ENCODE data around the gene TRIM63. TPM values are rescaled to one million over a fixed set of nuclear protein-coding genes. Genes with fewer than 3 reads are reported as not detected.

The TRIM63 gene
- total RNA-seq, 3 donors from 2014 or later (not counting 1 experiment from before 2014, with no cell fraction given): not detected

GRCh38 chr1:26111530-26112406, 44.3 kb upstream of the TRIM63 start, which contains the start of gene PDIK1L:
PDIK1L (plus strand) TSS chr1:26111824; CDS start chr1:26114309, 2,485 bp downstream.
- Histone ChIP-seq H3K36me3 (ENCODE audit: control insufficient read depth, insufficient read depth, low read length) (peaks cover 10% of the 10 kb centered on the region), H3K9me3 (ENCODE audit: control insufficient read depth, insufficient read depth, low read length) (no peaks in the 10 kb centered on the region), H3K4me3 (ENCODE audit: low read length) (peak within 1 kb of the TSS; percentile 99), H3K27me3 (ENCODE audit: control insufficient read depth, insufficient read depth, low read length) (no peaks in the 10 kb centered on the region), H3K4me1 (ENCODE audit: control insufficient read depth, insufficient read depth, low read length) (peaks cover 13% of the 10 kb centered on the region), H3K27ac (ENCODE audit: low read length) (peak within 1 kb of the TSS; percentile 66)
- Mint-ChIP-seq H3K4me1 (peaks cover 13 to 14% of the 10 kb centered on the region in 2 donors), H3K27me3 (ENCODE audit: low read depth in 2 of 2) (no peaks in the 10 kb centered on the region), H3K9me3 (no peaks in the 10 kb centered on the region), H3K4me3 (peak within 1 kb of the TSS; percentile 91), H3K27ac (peak within 1 kb of the TSS; percentile 62 to 84), H3K36me3 (no peaks in the 10 kb centered on the region)
- DNase-seq (peak; percentile 91 to 98), ATAC-seq (peak; percentile 85 to 96 (median 88))
- no peak for TF ChIP-seq CTCF (IDR thresholded peaks at IDR 0.05)
- intact Hi-C loops (cut with micrococcal nuclease): loop anchor here (1.0 to 10.0 kb wide), 3 partner anchors 15 to 433 kb away; partner anchors contain the start of gene CEP85
- under 1% methylated on average over 96 of the region's 96 CpGs for WGBS (ENCODE audit: insufficient coverage)

GRCh38 chr1:26110731-26111529, 43.5 kb upstream of the TRIM63 start:
- no peak for TF ChIP-seq CTCF (IDR thresholded peaks at IDR 0.05)
- Mint-ChIP-seq H3K27me3 (ENCODE audit: low read depth in 2 of 2) (peaks cover 0 to 5% of the 10 kb centered on the region in 2 donors), H3K36me3 (no peaks in the 10 kb centered on the region), H3K4me3 (peak overlapping the region; percentile 88), H3K27ac (peak overlapping the region; percentile 22 to 84), H3K4me1 (peaks cover 13 to 14% of the 10 kb centered on the region in 2 donors), H3K9me3 (no peaks in the 10 kb centered on the region)
- Histone ChIP-seq H3K4me3 (ENCODE audit: low read length) (peak overlapping the region; percentile 55), H3K36me3 (ENCODE audit: control insufficient read depth, insufficient read depth, low read length) (peaks cover 10% of the 10 kb centered on the region), H3K27me3 (ENCODE audit: control insufficient read depth, insufficient read depth, low read length) (no peaks in the 10 kb centered on the region), H3K4me1 (ENCODE audit: control insufficient read depth, insufficient read depth, low read length) (peaks cover 13% of the 10 kb centered on the region), H3K9me3 (ENCODE audit: control insufficient read depth, insufficient read depth, low read length) (no peaks in the 10 kb centered on the region), H3K27ac (ENCODE audit: low read length) (peak overlapping the region; percentile 51)
- intact Hi-C loops (cut with micrococcal nuclease): loop anchor here (1.0 to 10.0 kb wide), 3 partner anchors 15 to 434 kb away; partner anchors contain the start of gene CEP85
- ATAC-seq (peak; percentile 50 to 66 (median 57)), DNase-seq (peak; percentile 69 to 86)
- WGBS (ENCODE audit: insufficient coverage): under 1% methylated on average over 85 of the region's 85 CpGs

- Mint-ChIP-seq H3K4me1 (peaks cover 13 to 14% of the 10 kb centered on the region in 2 donors), H3K27ac (peak overlapping the region; percentile 22 to 84), H3K36me3 (no peaks in the 10 kb centered on the region), H3K27me3 (ENCODE audit: low read depth in 2 of 2) (peaks cover 0 to 6% of the 10 kb centered on the region in 2 donors), H3K9me3 (no peaks in the 10 kb centered on the region), H3K4me3 (peak overlapping the region; percentile 88)
- no peak overlapping the region for H3K4me3 ChIP-seq (ENCODE audit: low read length)
- DNase-seq: no peak
- H3K27ac ChIP-seq (ENCODE audit: low read length): no peak overlapping the region
- H3K4me1 ChIP-seq (ENCODE audit: control insufficient read depth, insufficient read depth, low read length): peaks cover 13% of the 10 kb centered on the region
- intact Hi-C loops (cut with micrococcal nuclease): loop anchor here (10.0 kb wide), 2 partner anchors 285 to 435 kb away; no protein-coding TSS in a partner anchor
- H3K27me3 ChIP-seq (ENCODE audit: control insufficient read depth, insufficient read depth, low read length): no peaks in the 10 kb centered on the region
- no peaks in the 10 kb centered on the region for H3K9me3 ChIP-seq (ENCODE audit: control insufficient read depth, insufficient read depth, low read length)
- no peak for ATAC-seq
- 91% methylated on average over 4 of the region's 5 CpGs for WGBS (ENCODE audit: insufficient coverage)
- no peak for TF ChIP-seq CTCF (IDR thresholded peaks at IDR 0.05)
- H3K36me3 ChIP-seq (ENCODE audit: control insufficient read depth, insufficient read depth, low read length): peaks cover 3% of the 10 kb centered on the region
Observed at GRCh38 chr1:26109229-26110164, 42.1 kb upstream of the TRIM63 start.
